ENCODE measurements around the gene ATP9A.
"Not testable (repeated sequence)": the region's sequence is repeated elsewhere in the genome, so short reads cannot be mapped to it uniquely, and the experiment has no call there.

ATP9A gene

DNA sequence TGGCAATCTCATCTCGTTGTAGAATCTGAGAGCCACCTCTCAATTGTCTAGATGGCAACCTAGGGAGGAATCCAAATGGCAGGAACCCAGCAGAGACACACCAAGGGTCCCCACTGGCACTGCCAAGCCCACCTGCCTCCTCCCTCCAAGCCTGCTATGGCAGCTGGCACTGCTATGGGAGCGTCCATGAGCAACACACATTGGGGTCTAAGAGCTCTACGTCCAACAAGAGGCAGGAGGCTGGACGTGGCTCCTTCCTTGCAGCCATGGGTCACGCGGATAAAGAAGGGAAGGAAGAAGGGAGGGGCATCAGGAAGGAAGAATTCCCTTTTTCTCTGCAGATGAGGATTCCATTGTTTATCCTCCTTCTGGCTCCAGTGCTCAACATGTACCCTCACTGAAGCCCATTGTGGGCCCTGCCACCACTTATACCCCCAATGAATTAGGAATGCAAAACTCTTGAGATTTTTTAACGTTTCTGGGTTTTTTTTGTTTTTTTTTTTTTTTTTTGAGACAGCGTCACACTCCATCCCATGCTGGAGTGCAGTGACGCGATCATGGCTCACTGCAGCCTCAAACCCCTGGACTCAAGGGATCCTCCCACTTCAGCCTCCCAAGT lies 17.3 kb downstream of the ATP9A start:
- DNase-seq (ENCODE audit: low spot score), result no peak

DNA sequence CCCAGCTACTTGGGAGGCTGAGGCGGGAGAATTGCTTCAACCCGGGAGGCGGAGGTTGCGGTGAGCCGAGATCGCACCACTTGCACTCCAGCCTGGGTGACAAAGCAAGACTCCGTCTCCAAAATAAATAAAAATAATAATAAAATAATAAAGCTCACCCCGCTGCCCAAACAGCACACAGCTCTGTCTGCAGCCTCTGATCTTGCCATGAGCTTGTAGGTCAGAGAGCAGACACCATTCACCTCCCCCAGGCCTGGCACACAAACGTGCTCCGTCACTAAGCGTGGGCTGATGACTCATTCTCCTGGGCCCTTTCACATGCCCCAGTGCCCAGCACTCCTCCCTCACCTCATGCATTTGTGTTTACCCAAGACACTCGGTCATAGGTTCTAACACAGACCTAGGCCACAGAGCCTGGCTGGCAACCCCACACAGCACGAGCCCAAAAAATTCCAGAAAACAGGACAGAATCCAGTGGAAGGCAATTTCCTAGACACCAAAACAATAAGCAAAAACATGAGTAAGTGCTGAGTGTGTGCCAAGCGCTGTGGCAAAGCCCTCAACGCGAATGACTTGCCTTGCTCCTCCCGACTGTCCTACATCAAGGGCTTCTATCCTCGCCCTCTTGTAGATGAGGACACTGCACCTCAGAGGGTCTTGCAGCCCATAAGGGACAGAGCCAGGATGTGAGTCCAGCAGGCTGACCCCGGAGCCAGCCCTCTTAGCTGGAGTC lies 18.0 kb downstream of the ATP9A start:
- peak; percentile 55 for DNase-seq (ENCODE audit: low spot score)

DNA sequence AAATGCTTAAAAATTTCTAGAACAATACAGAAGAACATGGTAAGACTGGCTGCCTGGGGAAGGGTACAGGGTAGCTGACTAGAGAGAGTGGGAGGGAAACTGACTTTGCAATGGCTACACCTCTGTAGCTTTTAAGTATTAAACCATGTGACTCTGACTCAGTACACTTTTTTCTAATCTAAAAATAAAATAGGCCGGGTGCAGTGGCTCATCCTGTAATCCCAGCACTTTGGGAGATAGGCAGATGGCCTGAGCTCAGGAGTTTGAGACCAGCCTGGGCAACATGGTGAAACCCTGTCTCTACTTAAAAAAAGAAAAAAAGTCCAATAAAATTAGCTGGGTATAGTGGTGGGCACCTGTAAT lies 18.5 kb downstream of the ATP9A start:
- DNase-seq (ENCODE audit: low spot score), result no peak

DNA sequence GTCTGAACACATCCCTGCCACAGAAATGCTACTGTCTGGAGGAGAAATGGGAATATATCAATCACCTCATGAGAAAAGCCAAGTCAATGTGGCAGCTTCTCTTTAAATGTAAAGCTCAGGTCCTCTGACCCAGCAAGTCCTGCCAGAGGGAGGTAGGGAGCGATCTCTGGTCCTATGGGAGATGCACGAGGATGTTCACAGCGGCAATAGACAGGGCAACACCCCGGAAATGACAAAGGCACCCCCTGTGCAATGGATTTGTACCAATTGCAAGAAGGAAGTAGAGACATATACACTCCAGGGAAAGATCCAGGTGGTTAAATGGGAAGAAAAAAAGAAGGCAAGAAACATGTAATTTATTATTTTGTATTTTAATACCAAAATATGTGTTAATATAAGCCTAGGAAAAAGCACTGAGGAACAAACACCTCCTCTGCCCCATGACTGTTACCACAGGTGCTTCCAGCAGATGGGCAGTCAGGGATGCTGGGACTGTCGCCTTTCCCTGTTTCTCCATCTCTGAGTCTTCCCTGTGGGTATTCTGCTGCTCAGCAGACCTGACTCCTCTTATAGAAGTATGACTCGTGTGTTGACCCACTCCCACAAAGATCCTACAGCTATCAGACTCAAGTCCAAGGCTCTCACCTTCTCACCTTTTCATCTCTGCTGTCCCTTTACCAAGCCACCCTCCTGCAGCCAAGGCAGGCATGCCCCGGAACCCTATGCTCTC lies 20.8 kb downstream of the ATP9A start:
- no peak for DNase-seq (ENCODE audit: low spot score)

DNA sequence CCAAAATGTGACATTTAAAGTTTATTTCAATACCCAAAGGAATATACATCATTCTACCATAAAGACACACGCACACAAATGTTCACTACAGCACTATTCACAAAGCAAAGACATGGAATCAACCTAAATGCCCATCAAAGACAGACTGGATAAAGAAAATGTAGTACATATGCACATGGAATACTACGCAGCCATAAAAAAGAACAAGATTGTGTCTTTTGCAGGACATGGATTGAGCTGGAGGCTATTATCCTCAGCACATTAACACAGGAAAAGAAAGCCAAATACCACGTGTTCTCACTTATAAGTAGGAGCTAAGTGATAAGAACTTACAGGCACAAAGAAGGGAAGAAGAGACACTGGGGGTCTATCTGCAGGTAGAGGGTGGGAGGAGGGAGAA lies 22.4 kb downstream of the ATP9A start:
- no peak for DNase-seq (ENCODE audit: low spot score)

DNA sequence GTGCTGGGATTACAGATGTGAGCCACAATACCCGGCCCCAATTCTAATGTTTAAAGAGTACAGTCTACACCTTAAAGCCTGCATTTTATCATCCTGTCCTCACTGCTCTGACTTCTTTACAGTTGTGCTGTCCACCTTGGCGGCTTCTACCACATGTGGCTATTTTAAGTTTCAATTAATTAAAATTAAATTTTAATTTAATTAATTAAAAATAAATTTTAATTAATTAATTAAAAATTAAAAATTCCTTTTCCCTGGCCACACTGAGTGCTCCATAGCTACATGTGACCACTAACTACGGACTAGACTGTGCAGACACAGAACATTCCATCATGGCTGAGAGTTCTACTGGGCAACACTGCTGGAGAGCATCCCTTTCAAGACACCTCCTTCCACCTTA lies 27.4 kb downstream of the ATP9A start:
- no peak for DNase-seq (ENCODE audit: low spot score)

DNA sequence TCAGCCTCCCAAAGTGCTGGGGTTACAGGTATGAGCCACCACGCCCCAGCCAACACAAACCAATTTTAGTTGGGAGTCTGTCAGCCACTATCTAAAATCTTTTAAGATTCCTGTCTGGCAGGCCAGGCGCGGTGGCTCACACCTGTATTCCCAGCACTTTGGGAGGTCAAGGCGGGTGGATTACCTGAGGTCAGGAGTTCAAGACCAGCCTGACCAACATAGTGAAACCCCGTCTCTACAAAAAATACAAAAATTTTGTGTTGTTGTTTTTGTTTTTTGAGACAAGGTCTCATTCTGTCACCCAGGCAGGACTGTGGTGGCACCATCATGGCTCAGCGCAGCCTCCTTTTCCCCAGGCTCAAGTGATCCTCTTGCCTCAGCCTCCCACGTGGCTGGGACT lies 27.9 kb downstream of the ATP9A start:
- DNase-seq (ENCODE audit: low spot score), result not testable (repeated sequence)

DNA sequence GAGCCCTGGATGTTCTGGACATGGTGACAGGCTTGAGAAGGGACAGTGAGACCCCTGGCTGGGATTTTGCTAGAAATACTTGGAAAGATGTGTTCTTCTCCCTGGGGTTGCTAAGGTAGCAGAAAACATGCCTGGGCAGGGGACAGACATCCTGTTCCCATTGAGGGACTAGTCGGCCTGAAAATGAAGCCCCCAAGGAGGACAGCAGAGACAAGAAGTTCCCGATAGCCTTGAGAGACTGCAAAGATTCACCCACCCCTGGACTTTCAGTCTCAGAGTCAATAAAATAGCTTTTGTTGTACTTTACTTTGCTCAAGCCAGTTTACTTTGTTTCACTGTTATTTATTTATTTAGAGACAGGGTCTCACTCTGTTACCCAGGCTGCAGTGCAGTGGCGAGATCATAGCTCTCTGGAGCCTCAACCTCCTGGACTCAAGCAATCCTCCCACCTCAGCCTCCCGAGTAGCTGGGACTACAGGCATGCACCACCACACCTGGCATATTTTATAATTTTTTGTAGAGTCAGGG lies 28.4 kb downstream of the ATP9A start:
- no peak for DNase-seq (ENCODE audit: low spot score)

DNA sequence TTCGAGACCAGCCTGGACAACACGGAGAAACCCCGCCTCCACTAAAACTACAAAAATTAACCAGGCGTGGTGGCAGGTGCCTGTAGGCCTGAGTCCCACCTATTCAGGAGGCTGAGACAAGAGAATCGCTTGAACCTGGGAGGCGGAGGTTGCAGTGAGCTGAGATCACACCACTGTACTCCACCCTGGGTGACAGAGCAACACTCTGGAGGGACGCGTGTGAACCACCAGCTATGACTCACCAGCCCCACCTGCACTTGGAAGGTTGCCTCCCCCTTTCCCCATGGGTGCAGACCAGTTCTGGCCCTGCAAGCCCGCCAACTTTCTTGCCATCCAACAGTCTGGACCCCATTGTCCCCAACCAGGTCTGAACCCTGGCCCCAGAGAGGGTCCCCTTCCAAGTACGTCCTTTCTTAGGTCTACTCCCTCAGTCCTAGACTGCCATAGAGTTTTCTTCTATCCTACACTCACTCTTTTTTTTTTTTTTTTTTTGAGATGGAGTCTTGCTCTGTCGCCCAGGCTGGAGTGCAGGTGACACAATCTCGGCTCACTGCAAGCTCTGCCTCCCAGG lies 29.2 kb downstream of the ATP9A start:
- no peak for DNase-seq (ENCODE audit: low spot score)

DNA sequence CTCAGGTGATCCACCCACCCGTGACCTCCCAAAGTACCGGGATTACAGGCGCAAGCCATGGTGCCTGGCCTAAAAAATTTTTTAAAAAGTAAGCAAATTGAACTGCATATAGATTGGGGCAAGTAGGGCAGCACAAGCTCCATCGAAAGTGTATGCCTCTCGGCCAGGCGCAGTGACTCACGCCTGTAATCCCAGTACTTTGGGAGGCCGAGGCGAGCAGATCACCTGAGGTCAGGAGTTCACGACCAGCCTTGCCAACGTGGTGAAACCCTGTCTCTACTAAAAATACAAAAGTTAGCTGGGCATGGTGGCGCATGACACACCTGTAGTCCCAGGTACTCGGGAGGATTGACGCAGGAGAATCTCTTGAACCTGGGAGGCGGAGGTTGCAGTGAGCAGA lies 29.9 kb downstream of the ATP9A start:
- DNase-seq (ENCODE audit: low spot score), result not testable (repeated sequence)

DNA sequence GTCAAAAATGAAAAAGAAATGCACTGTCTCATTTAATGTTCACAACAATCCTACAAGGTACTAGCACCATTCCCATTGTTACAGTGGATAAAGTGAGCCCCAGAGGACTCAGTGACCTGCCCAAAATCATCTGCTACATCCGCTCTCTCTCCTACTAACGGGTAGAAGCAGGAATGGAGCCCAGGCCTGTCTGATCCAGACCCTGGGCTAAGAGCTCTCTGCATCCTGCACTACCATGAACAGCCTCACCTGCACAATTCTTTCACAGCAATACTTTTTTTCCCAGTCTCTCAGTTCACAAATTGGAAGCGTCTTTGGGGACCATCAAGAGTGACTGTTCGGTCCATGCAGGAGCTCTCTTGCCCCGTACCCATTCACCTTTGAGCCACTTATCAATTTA lies 31.2 kb downstream of the ATP9A start:
- DNase-seq (ENCODE audit: low spot score), result no peak

DNA sequence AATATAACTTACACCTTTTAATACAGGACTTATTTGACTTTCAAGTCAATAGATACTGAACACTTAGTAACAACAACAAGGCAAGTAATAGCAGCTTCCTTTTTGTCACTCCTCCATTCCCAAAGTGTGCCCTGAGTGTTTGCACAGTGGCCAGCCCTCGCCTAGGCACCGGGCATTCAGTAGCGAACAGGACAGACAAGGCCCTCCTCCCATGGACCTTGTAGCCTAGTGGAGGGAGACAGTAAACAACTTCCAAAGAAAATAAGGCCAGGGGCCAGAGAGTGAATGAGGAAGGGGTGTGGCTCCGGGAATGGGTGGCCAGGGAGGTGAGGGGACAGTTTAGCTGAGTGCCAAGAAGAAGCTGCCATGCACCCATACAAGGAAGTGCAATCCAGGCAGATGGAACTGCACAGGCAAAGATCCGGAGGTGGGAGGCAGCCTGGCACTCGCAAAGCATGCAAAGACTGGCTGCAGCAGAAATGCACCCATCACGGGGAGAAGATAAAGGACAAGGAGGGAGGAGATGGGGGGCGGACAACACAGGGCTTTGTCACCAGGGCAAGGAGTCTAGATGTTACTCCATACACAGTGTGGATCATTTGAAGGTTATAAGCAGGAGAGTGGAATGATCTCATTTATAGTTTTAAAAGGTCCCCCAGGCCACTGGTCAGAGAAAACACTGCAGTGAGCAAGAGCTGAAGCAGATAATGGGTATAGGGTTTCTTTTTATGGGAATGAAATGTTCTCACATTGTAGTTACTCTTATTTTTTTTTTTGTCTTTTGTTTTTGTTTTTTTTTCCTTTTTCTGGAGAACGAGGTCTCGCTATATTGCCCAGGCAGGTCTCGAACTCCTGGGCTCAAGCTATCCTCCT lies 32.2 kb downstream of the ATP9A start:
- DNase-seq (ENCODE audit: low spot score), result no peak

DNA sequence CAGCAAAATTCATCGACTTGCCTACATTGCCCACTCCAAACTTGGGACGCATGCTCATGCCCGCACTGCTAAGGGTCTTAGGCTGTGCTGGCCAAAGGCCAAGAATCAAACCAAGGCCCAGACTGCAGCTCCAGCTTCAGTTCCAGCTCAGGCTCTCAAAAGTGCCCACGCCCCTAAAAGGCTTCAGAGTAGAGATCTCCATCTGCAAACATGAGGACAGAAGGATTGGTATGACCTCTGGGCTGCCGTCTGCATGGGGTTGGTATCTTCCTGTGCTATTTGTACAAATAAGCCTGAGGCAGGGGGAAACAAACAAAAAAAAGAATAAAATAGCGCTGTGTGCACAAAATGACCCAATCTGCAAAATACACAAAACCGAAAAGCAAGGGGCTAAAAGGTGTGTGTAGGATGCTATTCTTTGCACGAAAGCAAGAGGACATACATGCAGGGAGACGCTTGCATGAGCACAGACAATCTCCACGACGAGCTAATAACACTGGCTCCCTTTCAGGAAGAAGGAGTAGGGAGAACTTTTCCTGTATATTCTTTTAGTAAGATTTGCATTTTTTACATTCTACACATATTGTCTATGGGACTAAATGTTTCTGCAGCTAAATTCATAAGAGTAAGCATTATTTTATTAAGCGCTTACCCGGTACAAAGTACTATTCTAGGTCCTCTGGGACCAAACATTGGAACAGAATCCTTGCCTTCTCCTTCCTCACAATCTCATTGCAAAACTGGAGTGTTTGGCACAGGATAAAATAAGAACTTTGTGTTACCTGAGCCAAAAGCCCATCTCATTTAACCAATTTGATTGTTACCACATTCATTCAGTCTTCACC lies 33.1 kb downstream of the ATP9A start:
- DNase-seq (ENCODE audit: low spot score), result no peak

DNA sequence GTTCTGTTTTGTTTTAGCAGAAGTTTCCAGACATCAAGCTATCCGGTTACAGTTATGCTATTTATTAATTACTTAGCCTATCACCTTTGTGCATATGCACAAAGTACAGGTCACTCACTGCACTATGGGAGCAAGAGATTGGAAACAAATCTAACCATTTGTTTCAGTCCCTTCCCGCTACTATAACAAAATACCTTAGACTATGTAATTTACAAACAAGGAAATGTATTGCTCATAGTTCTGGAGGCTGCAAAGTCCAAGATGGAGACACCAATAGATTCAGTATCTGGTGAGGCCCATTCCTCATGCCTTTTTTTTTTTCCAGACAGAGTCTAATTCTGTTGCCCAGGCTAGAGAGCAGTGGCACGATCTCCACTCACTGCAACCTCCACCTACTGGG lies 35.1 kb downstream of the ATP9A start:
- DNase-seq (ENCODE audit: low spot score), result no peak

DNA sequence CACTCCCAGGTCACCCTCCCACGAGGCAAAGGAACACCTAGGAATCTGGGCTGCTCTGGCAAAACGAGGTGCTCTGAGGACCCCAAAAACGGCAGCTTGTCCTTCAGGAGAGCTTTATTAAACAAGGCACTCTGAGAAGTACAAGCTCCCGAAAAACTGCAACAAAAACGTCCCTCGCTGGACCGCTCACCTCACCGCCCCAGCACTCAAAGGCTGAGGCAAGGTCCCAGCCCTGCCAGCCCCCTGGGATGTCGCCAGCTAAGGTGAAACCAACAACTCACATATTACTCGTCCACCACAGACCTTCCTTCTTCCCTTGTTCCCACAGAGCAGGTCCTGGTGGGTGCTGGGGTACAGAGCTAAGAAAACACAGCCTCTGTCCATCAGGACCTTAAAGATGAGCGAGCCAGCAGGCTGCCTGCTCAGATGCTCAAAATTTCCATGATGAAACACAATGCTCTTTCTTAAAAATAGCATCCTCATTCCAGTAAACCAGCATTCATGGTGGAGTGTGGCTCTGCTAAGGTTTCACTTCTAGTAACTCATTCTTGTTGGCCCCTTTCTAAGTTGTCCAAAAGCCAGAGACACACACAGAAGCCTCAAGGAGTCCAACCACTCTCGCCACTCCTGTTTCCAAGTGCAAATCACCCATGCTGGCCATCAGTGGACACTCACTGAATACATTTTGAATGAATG lies 35.9 kb downstream of the ATP9A start:
- DNase-seq (ENCODE audit: low spot score), result no peak

DNA sequence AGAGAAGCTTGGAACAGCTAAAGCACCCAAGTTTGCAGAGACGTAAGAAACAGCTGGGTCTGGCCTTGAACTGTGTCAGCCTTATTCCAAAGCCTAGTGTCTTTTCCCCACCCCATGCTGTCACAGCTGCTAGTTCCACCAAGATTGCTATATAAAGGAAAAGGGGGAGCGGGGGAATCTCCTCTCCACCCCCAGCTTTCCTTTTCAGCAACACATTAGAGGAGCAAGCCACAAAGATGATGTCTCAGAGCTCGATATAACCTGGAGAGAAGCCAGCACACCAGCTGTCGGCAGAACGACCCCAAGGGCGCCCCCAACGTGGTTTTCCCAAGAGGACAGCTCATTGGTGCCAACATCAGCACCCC lies 36.5 kb downstream of the ATP9A start:
- DNase-seq (ENCODE audit: low spot score), result no peak

DNA sequence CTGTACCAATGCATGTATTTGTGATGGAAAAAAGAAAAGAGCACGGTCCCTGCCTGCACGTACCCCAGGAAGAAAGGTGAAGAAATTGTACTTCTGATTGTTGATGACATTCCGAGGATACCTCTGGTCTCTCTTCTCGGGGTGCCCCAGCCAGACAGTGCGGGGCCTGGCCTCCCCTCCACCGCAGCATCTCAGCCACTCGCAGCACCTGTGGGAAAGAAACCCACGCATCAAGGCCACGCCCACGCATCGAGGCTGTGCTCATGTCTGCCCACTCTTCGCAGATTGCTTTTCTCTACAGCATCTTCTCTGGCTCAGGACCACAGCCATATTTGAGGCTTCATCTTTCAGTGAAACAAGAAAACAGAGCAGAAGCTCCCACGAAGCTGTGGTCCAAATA lies 38.4 kb downstream of the ATP9A start:
- DNase-seq (ENCODE audit: low spot score), result no peak

DNA sequence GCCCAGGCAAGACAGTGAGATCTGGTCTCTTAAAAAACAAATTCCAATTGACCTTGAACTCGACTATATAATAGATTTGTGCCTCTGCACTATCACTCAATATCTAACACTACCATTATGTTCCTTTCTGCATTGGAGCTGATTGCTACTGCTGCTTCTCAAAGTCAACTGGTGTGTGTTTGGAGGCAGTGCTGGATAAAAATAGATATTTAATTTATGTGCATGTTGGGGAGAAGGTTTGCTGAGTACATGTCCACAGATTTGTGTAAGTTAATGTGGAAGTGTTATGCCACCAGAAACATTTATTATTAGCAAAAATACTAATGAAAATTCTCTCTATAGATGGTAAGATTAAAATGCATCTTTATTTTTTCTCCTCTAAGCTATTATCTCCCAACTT lies 39.5 kb downstream of the ATP9A start:
- DNase-seq (ENCODE audit: low spot score), result no peak

DNA sequence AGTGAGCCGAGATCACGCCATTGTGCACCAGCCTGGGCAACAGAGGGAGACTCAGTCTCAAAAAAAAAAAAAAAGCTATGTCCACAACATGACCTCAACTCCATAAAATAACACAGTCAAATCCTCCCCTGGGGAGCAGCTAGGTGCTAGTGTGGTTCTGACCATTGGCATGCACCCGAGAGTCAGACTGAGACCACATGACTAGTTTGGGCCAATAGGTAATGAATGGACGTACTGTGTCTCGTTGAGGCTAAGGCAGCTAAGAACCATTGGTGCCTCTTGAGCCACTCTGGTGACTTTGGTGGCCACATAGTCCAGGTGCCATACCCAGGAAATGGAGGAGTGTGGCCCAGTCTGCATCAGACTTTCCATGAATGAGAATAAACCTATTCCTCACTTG lies 40.3 kb downstream of the ATP9A start:
- DNase-seq (ENCODE audit: low spot score), result no peak

DNA sequence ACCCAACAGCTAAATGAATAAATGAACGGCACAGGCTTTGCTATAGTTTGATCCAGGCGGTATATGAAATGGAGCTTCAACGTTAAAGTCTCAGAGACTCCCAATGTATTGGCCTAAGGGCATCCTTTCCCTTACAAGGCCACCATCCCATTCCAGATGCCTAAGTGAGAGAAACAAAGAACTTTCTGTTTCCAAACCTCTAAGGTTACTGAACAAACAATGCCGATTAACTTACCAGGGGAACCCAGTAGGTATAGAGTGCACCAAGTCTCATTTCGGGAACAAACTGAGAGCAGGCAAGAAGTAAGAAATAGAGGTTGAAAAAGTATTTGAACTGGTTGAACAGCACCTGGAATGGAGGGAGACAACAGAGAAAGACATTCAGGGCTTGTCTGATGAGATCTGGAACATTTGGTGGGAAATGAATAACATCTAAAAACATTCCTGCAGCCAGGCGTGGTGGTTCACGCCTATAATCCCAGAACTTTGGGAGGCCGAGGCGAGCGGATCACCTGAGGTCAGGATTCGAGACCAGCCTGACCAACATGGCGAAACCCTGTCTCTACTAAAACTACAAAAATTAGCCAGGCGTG lies 42.5 kb downstream of the ATP9A start:
- no peak for DNase-seq (ENCODE audit: low spot score)

Measured in iPS-NIHi11 (cell line).